ENCODE data around the gene DNHD1.

GRCh38 chr11:6557063-6557462 lies 60.0 kb downstream of the DNHD1 start:
- TF ChIP-seq TAF1 (IDR thresholded peaks at IDR 0.05; ENCODE audit: borderline replicate concordance, insufficient read depth, low read length): no peak
- TF ChIP-seq POLR2AphosphoS5 (IDR thresholded peaks at IDR 0.05; ENCODE audit: low read depth, low read length): no peak
